ENCODE measurements around the gene GYS1.
A peak's percentile ranks its signal among the peaks of the same experiment; 100 is the strongest.
"Not testable (repeated sequence)": the region's sequence is repeated elsewhere in the genome, so short reads cannot be mapped to it uniquely, and the experiment has no call there.

GYS1 gene

DNA sequence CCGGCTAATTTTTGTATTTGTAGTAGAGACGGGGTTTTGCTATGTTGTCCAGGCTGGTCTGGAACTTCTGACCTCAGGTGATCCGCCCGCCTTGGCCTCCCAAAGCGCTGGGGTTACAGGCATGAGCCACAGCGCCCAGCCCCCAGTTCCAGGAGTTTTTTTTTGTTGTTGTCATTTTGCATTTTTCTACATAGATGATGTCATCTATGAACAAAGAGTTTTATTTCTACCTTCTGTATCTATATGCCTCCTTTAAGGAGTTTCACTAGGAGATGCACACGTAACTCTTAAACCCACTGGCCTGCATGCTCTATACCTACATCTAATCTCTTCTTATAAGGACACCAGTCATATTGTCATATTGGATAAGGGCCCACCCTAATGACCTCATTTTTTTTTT, 54.9 kb downstream of the GYS1 start:
- no peak for DNase-seq (ENCODE audit: low read depth)

DNA sequence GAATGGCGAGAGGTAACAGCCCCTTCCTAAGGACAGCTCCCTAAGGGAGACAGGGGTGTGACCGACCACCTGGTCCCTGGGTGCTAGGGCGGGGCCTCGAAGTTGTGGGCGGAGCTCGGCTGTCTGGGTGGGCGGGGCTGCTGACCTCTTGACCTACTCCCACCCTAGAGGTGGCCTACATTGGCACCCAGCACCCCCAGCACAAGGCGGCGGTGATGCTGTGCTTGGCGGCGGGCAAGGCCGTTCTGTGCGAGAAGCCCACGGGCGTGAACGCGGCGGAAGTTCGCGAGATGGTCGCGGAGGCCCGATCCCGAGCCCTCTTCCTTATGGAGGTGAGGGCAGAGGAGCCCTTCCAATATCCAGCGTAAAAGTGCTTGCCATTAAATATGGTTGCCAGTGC, 57.2 kb downstream of the GYS1 start:
- DNase-seq (ENCODE audit: low read depth), result no peak

DNA sequence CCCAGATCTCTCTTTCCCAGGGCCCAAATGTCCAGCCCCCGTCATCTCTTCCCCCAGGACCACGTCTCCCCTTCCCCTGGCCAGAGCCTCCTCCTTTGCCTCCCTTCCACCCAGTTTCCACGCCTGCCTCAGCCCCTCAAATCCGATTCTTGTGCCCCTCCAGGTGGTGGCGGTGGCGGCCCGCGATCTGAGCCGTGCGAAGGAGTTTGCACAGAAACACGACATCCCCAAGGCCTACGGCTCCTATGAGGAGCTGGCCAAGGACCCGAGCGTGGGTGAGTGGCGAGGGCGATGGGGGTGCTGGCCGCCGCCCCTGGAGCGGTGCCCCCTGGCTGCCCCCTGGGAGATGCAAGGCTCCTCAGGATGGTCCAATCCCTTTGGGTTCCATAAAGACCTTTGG, 58.3 kb downstream of the GYS1 start:
- no peak for DNase-seq (ENCODE audit: low read depth)

DNA sequence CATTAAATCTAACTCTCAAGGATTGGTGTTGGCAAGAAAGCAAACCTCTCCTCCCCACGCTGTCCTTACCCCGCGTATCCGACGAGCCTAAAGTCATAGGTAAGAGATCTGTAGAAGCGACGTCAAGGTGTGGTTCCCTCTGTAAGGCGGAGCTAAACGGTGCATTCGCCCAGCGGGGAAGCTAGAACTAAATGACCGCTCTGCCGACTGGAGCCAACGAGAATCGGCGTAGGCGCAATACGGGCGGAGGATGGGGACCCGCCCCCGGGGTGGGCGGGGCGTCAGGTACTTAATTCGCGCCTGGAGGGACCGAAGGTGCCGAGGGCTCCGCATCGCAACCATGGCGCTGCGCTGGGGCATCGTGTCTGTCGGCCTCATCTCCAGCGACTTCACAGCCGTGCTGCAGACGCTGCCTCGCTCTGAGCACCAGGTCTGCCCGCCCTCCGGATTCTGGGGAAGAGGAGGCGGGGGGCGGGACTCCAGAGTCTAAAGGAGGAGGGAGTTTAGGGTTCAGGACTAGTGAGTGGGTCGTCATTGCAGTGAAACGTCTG, 59.7 kb downstream of the GYS1 start, which contains the start of gene DHDH:
TSS of gene DHDH (plus strand) at position 318 of the 551 bp plus-strand sequence. CDS start at position 341, 23 bp downstream.
- DNase-seq (ENCODE audit: low read depth), result peak; percentile 51

DNA sequence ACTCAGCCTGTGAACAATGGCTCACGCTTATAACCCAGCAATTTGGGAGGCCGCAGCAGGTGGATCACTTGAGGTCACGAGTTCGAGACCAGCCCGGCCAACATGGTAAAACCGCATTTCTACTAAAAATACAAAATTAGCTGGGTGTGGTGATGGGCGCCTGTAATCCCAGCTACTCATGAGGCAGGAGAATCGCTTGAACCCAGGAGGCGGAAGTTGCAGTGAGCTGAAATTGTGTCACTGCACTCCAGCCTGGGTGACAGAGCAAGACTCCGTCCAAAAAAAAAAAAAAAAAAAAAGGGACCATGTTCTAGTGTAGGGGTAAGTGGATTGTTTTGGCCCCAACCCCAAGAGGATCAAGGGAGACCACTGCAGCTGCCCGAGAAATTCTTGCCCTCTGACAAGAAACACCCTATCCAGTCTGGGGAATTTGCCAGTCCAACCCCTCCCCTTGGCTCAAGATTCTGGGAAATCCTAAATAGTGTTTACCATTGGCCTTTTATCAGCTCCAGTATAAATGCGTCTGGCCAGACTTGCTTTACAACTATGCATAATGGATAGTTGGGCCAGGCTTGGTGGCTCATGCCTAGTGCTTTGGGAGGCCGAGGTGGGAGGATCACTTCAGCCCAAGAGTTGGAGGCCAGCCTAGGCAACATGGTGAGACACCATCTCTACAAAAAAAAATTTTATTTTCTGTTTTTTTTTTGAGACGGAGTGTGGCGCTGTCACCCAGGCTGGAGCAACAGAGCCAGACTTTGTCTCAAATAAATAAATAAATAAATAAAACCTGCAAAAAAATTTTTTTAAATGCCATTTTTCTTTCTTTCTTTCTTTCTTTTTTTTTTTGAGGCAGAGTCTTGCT, 64.7 kb downstream of the GYS1 start:
- DNase-seq (ENCODE audit: low read depth), result no peak

DNA sequence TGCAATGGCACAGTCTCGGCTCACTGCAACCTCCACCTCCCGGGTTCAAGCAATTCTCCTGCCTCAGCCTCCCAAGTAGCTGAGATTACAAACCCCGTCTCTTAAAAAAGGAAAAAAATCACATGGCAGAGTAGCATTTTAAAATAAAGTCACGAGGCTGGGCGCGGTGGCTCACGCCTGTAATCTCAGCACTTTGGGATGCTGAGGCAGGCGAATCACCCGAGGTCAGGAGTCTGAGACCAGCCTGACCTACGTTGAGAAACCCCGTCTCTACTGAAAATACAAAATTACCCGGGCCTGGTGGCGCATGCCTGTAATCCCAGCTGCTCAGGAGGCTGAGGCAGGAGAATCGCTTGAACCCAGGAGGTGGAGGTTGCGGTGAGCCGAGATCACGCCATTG, 65.4 kb downstream of the GYS1 start:
- DNase-seq (ENCODE audit: low read depth), result not testable (repeated sequence)

DNA sequence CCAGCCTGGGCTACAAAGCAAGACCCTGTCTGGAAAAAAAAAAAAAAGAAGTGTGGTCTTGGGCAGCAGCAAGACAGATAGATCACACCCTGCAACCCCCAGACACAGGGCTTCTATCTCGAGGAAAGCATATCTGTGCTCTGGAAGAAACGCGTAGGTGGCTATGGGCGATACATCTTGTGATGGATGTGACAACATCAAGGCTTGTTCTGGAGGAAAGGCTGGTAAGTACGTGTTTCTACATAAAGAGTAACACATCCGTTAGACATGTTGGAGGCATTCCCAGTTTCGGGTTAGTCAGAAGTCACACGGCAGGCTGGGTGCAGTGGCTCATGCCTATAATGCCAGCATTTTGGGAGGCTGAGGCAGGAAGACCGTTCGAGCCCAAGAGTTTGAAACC, 66.2 kb downstream of the GYS1 start:
- no peak for DNase-seq (ENCODE audit: low read depth)

DNA sequence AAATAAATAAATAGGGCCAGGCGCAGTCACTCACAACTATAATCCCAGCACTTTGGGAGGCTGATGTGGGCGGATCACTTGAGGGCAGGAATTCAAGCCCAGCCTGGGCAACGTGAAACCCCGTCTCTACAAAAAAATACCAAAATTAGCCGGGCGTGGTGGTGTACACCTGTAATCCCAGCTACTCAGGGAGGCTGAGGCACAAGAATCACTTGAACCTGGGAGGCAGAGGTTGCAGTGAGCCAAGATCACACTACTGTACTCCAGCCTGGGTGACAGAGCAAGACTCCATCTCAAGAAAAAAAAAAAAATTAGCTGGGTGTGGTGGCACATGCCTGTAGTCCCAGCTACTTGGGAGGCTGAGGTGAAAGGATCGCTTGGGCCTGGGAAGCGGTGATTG, 67.2 kb downstream of the GYS1 start:
- DNase-seq (ENCODE audit: low read depth), result not testable (repeated sequence)

DNA sequence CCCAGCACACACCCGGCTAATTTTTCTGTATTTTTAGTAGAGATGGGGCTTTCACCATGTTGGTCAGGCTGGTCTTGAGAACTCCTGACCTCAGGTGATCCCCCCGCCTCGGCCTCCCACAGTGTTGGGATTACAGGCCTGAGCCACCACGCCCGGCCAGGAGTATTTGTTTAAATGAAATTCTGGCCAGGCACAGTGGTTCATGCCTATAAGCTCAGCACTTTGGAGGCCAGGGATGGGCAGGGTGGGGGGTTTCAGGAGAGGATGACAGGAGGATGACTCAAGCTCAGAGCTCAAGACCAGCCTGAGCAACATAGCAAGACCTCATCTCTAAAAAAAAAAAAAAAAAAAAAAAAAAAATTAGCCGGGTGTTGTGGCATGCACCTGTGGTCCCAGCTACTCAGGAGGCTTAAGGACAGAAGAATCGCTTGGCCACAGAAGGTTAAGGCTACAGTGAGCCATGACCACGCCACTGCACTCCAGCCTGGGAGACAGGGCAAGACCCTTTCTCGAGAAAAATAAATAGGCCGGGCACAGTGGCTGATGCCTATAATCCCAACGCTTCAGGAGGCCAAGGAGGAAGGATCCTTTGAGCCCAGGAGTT, 67.8 kb downstream of the GYS1 start:
- DNase-seq (ENCODE audit: low read depth), result no peak

DNA sequence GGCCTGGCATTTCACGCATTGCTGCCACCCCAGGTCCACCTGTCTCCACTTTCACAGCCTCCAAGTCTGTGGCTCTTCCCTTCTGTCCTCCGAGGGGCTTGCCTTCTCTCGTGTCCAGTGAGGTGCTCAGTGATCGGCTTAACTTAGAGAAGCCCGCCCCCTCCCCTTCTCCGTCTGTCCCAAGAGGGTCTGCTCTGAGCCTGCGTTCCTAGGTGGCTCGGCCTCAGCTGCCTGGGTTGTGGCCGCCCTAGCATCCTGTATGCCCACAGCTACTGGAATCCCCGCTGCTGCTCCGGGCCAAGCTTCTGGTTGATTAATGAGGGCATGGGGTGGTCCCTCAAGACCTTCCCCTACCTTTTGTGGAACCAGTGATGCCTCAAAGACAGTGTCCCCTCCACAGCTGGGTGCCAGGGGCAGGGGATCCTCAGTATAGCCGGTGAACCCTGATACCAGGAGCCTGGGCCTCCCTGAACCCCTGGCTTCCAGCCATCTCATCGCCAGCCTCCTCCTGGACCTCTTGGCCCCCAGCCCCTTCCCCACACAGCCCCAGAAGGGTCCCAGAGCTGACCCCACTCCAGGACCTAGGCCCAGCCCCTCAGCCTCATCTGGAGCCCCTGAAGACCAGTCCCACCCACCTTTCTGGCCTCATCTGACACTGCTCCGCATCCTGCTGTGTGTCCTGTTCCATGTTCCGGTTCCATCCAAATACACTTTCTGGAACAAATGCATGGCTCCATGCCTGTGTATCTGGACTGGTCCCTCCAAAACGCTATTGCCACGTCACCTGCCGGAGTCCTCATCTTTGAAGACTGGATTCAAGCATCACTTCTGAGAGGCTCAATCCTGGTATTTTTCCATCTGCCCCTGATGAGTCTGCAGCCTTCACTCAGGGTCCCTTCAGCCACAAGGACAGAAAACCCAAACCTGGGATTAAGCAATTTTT, 70.3 kb downstream of the GYS1 start:
- no peak for DNase-seq (ENCODE audit: low read depth)

DNA sequence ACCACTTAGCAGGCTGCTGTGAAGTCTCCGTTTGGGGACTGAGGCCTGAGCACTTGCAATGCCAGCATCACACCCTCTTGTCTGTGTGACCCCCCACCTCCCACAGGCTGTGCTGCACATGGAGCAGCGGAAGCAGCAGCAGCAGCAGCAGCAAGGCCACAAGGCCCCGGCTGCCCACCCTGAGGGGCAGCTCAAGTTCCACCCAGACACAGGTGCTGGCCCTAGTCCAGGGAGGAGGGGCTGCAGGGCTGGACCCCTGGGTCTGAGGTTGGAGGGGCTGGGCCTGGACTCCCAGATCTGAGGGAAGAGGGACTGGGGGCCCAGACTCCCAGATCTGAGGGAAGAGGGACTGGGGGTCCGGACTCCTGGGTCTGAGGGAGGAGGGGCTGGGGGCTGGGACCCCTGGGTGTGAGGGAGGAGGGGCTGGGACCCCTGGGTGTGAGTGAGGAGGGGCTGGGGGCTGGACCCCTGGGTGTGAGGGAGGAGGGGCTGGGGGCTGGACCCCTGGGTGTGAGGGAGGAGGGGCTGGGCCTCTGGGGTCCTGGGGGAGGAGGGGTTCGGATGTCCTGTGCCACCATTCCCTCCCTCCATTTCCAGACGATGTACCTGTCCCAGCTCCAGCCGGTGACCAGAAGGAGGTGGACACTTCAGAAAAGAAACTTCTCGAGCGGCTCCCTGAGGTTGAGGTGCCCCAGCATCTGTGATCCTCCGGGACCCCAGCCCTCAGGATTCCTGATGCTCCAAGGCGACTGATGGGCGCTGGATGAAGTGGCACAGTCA, 71.2 kb downstream of the GYS1 start:
- DNase-seq (ENCODE audit: low read depth), result no peak

DNA sequence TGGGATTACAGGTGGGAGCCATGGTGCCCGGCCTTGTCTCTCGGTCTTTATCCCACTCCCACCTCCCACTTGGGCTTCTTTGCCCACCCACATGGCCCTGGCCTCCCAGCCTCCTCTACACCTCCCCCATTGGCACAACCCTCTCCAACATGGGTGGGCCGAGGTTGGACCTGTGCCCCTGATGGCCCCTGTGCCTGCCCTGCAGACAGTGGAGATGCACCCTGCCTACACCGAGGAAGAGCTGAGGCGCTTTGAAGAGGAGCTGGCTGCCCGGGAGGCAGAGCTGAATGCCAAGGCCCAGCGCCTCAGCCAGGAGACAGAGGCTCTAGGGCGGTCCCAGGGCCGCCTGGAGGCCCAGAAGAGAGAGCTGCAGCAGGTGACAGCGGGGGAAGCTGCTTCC, 72.2 kb downstream of the GYS1 start:
- DNase-seq (ENCODE audit: low read depth), result no peak

DNA sequence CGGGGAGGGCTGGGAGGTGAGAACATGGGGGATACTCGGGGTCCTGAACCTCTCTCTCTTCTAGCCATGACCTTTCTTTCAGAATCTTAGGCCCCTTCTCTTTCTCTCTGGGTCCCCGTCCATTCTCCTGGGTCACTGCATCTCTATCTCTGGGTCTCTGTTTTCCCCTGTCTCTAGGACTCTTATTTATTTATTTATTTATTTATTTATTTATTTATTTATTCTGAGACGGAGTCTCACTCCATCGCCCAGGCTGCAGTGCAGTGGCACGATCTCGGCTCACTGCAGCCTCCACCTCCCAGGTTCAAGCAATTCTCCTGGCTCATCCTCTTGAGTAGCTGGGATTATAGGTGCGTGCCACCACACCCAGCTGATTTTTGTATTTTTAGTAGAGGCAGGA, 73.8 kb downstream of the GYS1 start:
- DNase-seq (ENCODE audit: low read depth), result not testable (repeated sequence)

DNA sequence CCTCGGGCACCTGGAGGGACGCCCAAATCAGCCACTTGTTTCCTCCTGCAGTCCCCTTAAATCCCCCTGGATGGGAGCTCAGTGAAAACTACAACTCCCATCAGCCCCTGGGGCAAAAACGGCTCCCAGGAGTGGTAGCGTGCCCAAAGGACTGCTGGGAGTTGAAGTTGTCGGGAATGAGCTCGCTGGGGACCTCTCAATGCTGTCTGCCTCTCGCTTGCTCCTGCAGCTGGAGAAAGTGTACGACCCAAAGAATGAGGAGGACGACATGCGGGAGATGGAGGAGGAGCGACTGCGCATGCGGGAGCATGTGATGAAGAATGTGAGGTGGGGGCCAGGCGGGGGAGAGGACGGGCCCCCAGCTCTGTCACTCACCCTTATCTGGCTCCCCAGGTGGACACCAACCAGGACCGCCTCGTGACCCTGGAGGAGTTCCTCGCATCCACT, 74.3 kb downstream of the GYS1 start:
- DNase-seq (ENCODE audit: low read depth), result no peak
